H9 (cell line): ENCODE data around the gene RAB30. TPM values are rescaled to one million over a fixed set of nuclear protein-coding genes. Genes with fewer than 3 reads are reported as not detected.

ENCODE experiments used
- DNase-seq: peaks from one replicate; pipeline ENCODE4 v3.0.0-alpha.2; 2017
- H2AFZ ChIP-seq: one replicate; pipeline ENCODE4 v1.6.1; 2013; ENCODE audit warnings: mild to moderate bottlenecking, low read length, control low read depth, moderate library complexity
- H2AK5ac ChIP-seq: 2 replicates; pipeline ENCODE4 v1.6.1; 2013; ENCODE audit warnings: low read length, control low read depth, mixed read lengths; ENCODE audit not compliant: insufficient read length
- H2BK120ac ChIP-seq: one replicate; pipeline ENCODE4 v1.6.1; 2013; ENCODE audit warnings: low read depth, mild to moderate bottlenecking, low read length, control low read depth, inconsistent platforms; ENCODE audit not compliant: poor library complexity, severe bottlenecking
- H2BK12ac ChIP-seq: 2 replicates; pipeline ENCODE4 v1.6.1; 2013; ENCODE audit warnings: low read length, control low read depth, mixed read lengths, low read depth; ENCODE audit not compliant: insufficient read length
- H2BK15ac ChIP-seq: 2 replicates; pipeline ENCODE4 v1.6.1; 2013; ENCODE audit warnings: low read depth, low read length, control low read depth
- H2BK20ac ChIP-seq: one replicate; pipeline ENCODE4 v1.6.1; 2013; ENCODE audit warnings: low read depth, mild to moderate bottlenecking, low read length, control low read depth, inconsistent platforms; ENCODE audit not compliant: poor library complexity, severe bottlenecking
- H2BK5ac ChIP-seq: 2 replicates; pipeline ENCODE4 v1.6.1; 2013; ENCODE audit warnings: low read length, control low read depth, mixed read lengths; ENCODE audit not compliant: insufficient read length
- H3K14ac ChIP-seq: 2 replicates; pipeline ENCODE4 v1.6.1; 2013; ENCODE audit warnings: low read length, control low read depth; ENCODE audit not compliant: insufficient read depth
- H3K18ac ChIP-seq: 2 replicates; pipeline ENCODE4 v1.6.1; 2013; ENCODE audit warnings: low read depth, mild to moderate bottlenecking, mixed read lengths, low read length, control low read depth; ENCODE audit not compliant: insufficient read length
- H3K23ac ChIP-seq: 2 replicates; pipeline ENCODE4 v1.6.1; 2013; ENCODE audit warnings: low read length, control low read depth, mixed read lengths, low read depth; ENCODE audit not compliant: insufficient read length
- H3K23me2 ChIP-seq: 2 replicates; pipeline ENCODE4 v1.6.1; 2013; ENCODE audit warnings: low read depth, mild to moderate bottlenecking, mixed read lengths, low read length, control low read depth; ENCODE audit not compliant: insufficient read length, poor library complexity, severe bottlenecking
- H3K27ac ChIP-seq: 2 replicates; pipeline ENCODE4 v1.5.1; 2013; ENCODE audit warnings: low read length, control low read depth, mixed read lengths, low read depth; ENCODE audit not compliant: insufficient read length
- H3K27me3 ChIP-seq: 2 replicates; pipeline ENCODE4 v1.6.1; 2013; ENCODE audit warnings: low read length, control low read depth, inconsistent platforms; ENCODE audit not compliant: insufficient read depth
- H3K4ac ChIP-seq: 2 replicates; pipeline ENCODE4 v1.6.1; 2013; ENCODE audit warnings: low read depth, mild to moderate bottlenecking, control low read depth, inconsistent platforms, low read length, moderate library complexity
- H3K4me1 ChIP-seq: 2 replicates; pipeline ENCODE4 v1.6.1; 2013; ENCODE audit warnings: low read length, control low read depth, inconsistent platforms; ENCODE audit not compliant: insufficient read depth
- H3K4me2 ChIP-seq: 2 replicates; pipeline ENCODE4 v1.6.1; 2013; ENCODE audit warnings: low read length, control low read depth, mixed read lengths; ENCODE audit not compliant: insufficient read length, insufficient read depth
- H3K56ac ChIP-seq: 2 replicates; pipeline ENCODE4 v1.6.1; 2013; ENCODE audit warnings: low read depth, mild to moderate bottlenecking, mixed read lengths, low read length, control low read depth; ENCODE audit not compliant: insufficient read length
- H3K79me1 ChIP-seq: 2 replicates; pipeline ENCODE4 v1.6.1; 2013; ENCODE audit warnings: low read depth, mild to moderate bottlenecking, moderate library complexity, low read length, control low read depth, inconsistent platforms; ENCODE audit not compliant: insufficient read depth, poor library complexity, severe bottlenecking
- H3K79me2 ChIP-seq: 2 replicates; pipeline ENCODE4 v1.6.1; 2013; ENCODE audit warnings: low read length, control low read depth, inconsistent platforms; ENCODE audit not compliant: insufficient read depth
- H3K9ac ChIP-seq: 2 replicates; pipeline ENCODE4 v1.6.1; 2013; ENCODE audit warnings: low read length, control low read depth, mixed read lengths; ENCODE audit not compliant: insufficient read length; ENCODE audit errors: extremely low read depth
- H3K9me3 ChIP-seq: one replicate; pipeline ENCODE4 v1.6.1; 2013; ENCODE audit warnings: low read depth, low read length, inconsistent platforms; ENCODE audit not compliant: control insufficient read depth
- H3T11ph ChIP-seq: one replicate; pipeline ENCODE4 v1.6.1; 2013; ENCODE audit warnings: mild to moderate bottlenecking, low read length, control low read depth, inconsistent platforms
- H4K20me1 ChIP-seq: one replicate; pipeline ENCODE4 v1.6.1; 2013; ENCODE audit not compliant: control insufficient read depth, insufficient read length, insufficient read depth
- H4K5ac ChIP-seq: 2 replicates; pipeline ENCODE4 v1.6.1; 2013; ENCODE audit warnings: low read depth, mild to moderate bottlenecking, mixed read lengths, low read length, control low read depth; ENCODE audit not compliant: insufficient read length
- H4K8ac ChIP-seq: replicated peaks from 2 replicates; pipeline ENCODE4 v1.6.1; 2013; ENCODE audit warnings: low read length, control low read depth, mixed read lengths, low read depth; ENCODE audit not compliant: insufficient read length
- H4K91ac ChIP-seq: 2 replicates; pipeline ENCODE4 v1.6.1; 2013; ENCODE audit warnings: low read depth, mild to moderate bottlenecking, moderate library complexity, mixed read lengths, low read length, control low read depth; ENCODE audit not compliant: insufficient read length
- H3K27ac Mint-ChIP-seq, 3 experiments: 2 replicates in 2 of 3; 3 replicates in 1 of 3; pipeline ENCODE4 v1.8.0; 2020 to 2021; ENCODE audit warnings: mixed read lengths in 3 of 3, mild to moderate bottlenecking in 1 of 3, moderate library complexity in 1 of 3
- H3K27me3 Mint-ChIP-seq: 2 replicates; pipeline ENCODE4 v1.8.0; 2021; ENCODE audit warnings: low read depth, mild to moderate bottlenecking, moderate library complexity, mixed read lengths
- H3K36me3 Mint-ChIP-seq, 3 experiments: 2 replicates in 2 of 3; 3 replicates in 1 of 3; pipeline ENCODE4 v1.8.0; 2020 to 2021; ENCODE audit warnings: low read depth in 3 of 3, mixed read lengths in 3 of 3; ENCODE audit not compliant: insufficient read depth in 1 of 3
- H3K4me1 Mint-ChIP-seq, 2 experiments: 2 replicates each; pipeline ENCODE4 v1.8.0; 2020; ENCODE audit warnings: mixed read lengths in 2 of 2
- H3K4me3 Mint-ChIP-seq, 2 experiments: 2 replicates in 1 of 2; 3 replicates in 1 of 2; pipeline ENCODE4 v1.8.0; 2020 to 2021; ENCODE audit warnings: mild to moderate bottlenecking in 2 of 2, mixed read lengths in 2 of 2, moderate library complexity in 1 of 2
- H3K9me3 Mint-ChIP-seq, 2 experiments: 2 replicates in 1 of 2; 3 replicates in 1 of 2; pipeline ENCODE4 v1.8.0; 2020; ENCODE audit warnings: mild to moderate bottlenecking in 2 of 2, mixed read lengths in 2 of 2, moderate library complexity in 1 of 2
- WGBS: extraction: QIAGEN DNeasy Blood & Tissue Kit; methylation state at CpG from one replicate; pipeline ENCODE4 v1.1.7; 2013; ENCODE audit warnings: missing lambda C conversion rate, low lambda C conversion rate, mixed read lengths; ENCODE audit not compliant: insufficient read length; ENCODE audit errors: extremely low coverage; 5-methylcytosine and 5-hydroxymethylcytosine counted together
- total RNA-seq: library from RNA; stranded (reverse); gene quantifications from 2 replicates; pipeline ENCODE4 v1.2.1, GENCODE V29; 2021
- TF ChIP-seq, protein P1 (sequence below): fragments of 200-600 bp; sonication (generic); conservative IDR thresholded peaks from 3 replicates; pipeline ENCODE4 v1.8.0; 2021; ENCODE audit warnings: antibody characterized with exemption, mild to moderate bottlenecking

The RAB30 gene
- total RNA-seq, 1 experiment from 2014 or later, result 4.8 TPM

GRCh38 chr11:83000381-83000780 lies 71.3 kb downstream of the RAB30 start:
- H3K18ac ChIP-seq, result no peak overlapping the region
- H3K4me1 ChIP-seq, result no peaks in the 10 kb centered on the region; the same call in 1 of the 2 replicates
- H3K9me3 Mint-ChIP-seq, result no peaks in the 10 kb centered on the region
- H4K20me1 ChIP-seq, result no peaks in the 10 kb centered on the region
- no peak overlapping the region for H3K27ac ChIP-seq
- no peak overlapping the region for H2AFZ ChIP-seq
- TF ChIP-seq, protein P1, sequence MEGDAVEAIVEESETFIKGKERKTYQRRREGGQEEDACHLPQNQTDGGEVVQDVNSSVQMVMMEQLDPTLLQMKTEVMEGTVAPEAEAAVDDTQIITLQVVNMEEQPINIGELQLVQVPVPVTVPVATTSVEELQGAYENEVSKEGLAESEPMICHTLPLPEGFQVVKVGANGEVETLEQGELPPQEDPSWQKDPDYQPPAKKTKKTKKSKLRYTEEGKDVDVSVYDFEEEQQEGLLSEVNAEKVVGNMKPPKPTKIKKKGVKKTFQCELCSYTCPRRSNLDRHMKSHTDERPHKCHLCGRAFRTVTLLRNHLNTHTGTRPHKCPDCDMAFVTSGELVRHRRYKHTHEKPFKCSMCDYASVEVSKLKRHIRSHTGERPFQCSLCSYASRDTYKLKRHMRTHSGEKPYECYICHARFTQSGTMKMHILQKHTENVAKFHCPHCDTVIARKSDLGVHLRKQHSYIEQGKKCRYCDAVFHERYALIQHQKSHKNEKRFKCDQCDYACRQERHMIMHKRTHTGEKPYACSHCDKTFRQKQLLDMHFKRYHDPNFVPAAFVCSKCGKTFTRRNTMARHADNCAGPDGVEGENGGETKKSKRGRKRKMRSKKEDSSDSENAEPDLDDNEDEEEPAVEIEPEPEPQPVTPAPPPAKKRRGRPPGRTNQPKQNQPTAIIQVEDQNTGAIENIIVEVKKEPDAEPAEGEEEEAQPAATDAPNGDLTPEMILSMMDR, result no peak
- H2BK120ac ChIP-seq, result no peak overlapping the region
- H3K27me3 Mint-ChIP-seq, result no peaks in the 10 kb centered on the region
- no peak overlapping the region for H3T11ph ChIP-seq
- no peaks in the 10 kb centered on the region for H3K23me2 ChIP-seq
- no peaks in the 10 kb centered on the region for H3K27me3 ChIP-seq
- no peak overlapping the region for H3K56ac ChIP-seq
- no peaks in the 10 kb centered on the region for H3K36me3 Mint-ChIP-seq
- H3K4me3 Mint-ChIP-seq, result no peak overlapping the region
- H4K91ac ChIP-seq, result no peak overlapping the region
- H3K14ac ChIP-seq, result no peak overlapping the region
- H4K5ac ChIP-seq, result no peak overlapping the region
- WGBS, result no CpG with 5 or more reads among the region's 6 CpGs
- H3K23ac ChIP-seq, result no peak overlapping the region
- no peak overlapping the region for H2BK5ac ChIP-seq
- no peak overlapping the region for H3K4me2 ChIP-seq
- no peak for DNase-seq
- H3K4me1 Mint-ChIP-seq, result peaks cover 7 to 22% of the 10 kb centered on the region in 2 experiments; a peak in 3 of 4 replicates
- peak overlapping the region in 2 of 3 experiments; percentile 14 to 37; a peak in 2 of 7 replicates for H3K27ac Mint-ChIP-seq
- H2BK12ac ChIP-seq, result no peak overlapping the region
- H3K79me1 ChIP-seq, result no peaks in the 10 kb centered on the region
- H3K4ac ChIP-seq, result no peak overlapping the region
- H3K79me2 ChIP-seq, result no peaks in the 10 kb centered on the region
- H4K8ac ChIP-seq, result no peak overlapping the region
- H2BK20ac ChIP-seq, result no peak overlapping the region
- H3K9ac ChIP-seq, result no peak overlapping the region
- H2AK5ac ChIP-seq, result no peak overlapping the region
- H2BK15ac ChIP-seq, result no peak overlapping the region
- no peaks in the 10 kb centered on the region for H3K9me3 ChIP-seq
